Measurements from ENCODE around the gene EDIL3. TPM values are rescaled to one million over a fixed set of nuclear protein-coding genes. Genes with fewer than 3 reads are reported as not detected.
"Not testable (repeated sequence)": the region's sequence is repeated elsewhere in the genome, so short reads cannot be mapped to it uniquely, and the experiment has no call there.

EDIL3 gene
- total RNA-seq, 1 donor from 2014 or later = 86.1 TPM

GRCh38 chr5:84197538-84197937 lies 187.1 kb downstream of the EDIL3 start:
- DNase-seq (ENCODE audit: low read depth) = no peak

- DNase-seq (ENCODE audit: low read depth) = peak; percentile 59
These were observed 193.4 kb downstream of the EDIL3 start for GRCh38 chr5:84191281-84191680.

- DNase-seq (ENCODE audit: low read depth) = no peak
These were observed 199.8 kb downstream of the EDIL3 start for GRCh38 chr5:84184857-84185256.

GRCh38 chr5:84181093-84181492 lies 203.6 kb downstream of the EDIL3 start:
- peak; percentile 89 for DNase-seq (ENCODE audit: low read depth)

GRCh38 chr5:84168841-84169240 lies 215.8 kb downstream of the EDIL3 start:
- no peak for DNase-seq (ENCODE audit: low read depth)

GRCh38 chr5:84163671-84164070 lies 221.0 kb downstream of the EDIL3 start:
- DNase-seq (ENCODE audit: low read depth) = no peak

GRCh38 chr5:84162695-84163094 lies 222.0 kb downstream of the EDIL3 start:
- DNase-seq (ENCODE audit: low read depth) = no peak

GRCh38 chr5:84160650-84161049 lies 224.0 kb downstream of the EDIL3 start:
- DNase-seq (ENCODE audit: low read depth) = not testable (repeated sequence)

GRCh38 chr5:84149094-84149493 lies 235.6 kb downstream of the EDIL3 start:
- DNase-seq (ENCODE audit: low read depth) = no peak

GRCh38 chr5:84148651-84149050 lies 236.0 kb downstream of the EDIL3 start:
- DNase-seq (ENCODE audit: low read depth) = no peak

- DNase-seq (ENCODE audit: low read depth) = no peak
These were observed 247.1 kb downstream of the EDIL3 start for GRCh38 chr5:84137541-84137940.

GRCh38 chr5:84131372-84131771 lies 253.3 kb downstream of the EDIL3 start:
- DNase-seq (ENCODE audit: low read depth) = no peak

GRCh38 chr5:84130006-84130580 lies 254.6 kb downstream of the EDIL3 start:
- no peak for DNase-seq (ENCODE audit: low read depth)

GRCh38 chr5:84125216-84125615 lies 259.5 kb downstream of the EDIL3 start:
- DNase-seq (ENCODE audit: low read depth) = no peak

GRCh38 chr5:84119252-84119651 lies 265.4 kb downstream of the EDIL3 start:
- DNase-seq (ENCODE audit: low read depth) = no peak

- DNase-seq (ENCODE audit: low read depth) = no peak
These were observed 266.1 kb downstream of the EDIL3 start for GRCh38 chr5:84118551-84118950.

- no peak for DNase-seq (ENCODE audit: low read depth)
These were observed 269.0 kb downstream of the EDIL3 start for GRCh38 chr5:84115727-84116126.

GRCh38 chr5:84113246-84114105 lies 271.2 kb downstream of the EDIL3 start:
- DNase-seq (ENCODE audit: low read depth) = no peak

- no peak for DNase-seq (ENCODE audit: low read depth)
These were observed 291.9 kb downstream of the EDIL3 start for GRCh38 chr5:84092738-84093137.

- no peak for DNase-seq (ENCODE audit: low read depth)
These were observed 293.4 kb downstream of the EDIL3 start for GRCh38 chr5:84091127-84091799.

GRCh38 chr5:84088996-84089395 lies 295.7 kb downstream of the EDIL3 start:
- peak; percentile 66 for DNase-seq (ENCODE audit: low read depth)

- DNase-seq (ENCODE audit: low read depth) = no peak
These were observed 298.2 kb downstream of the EDIL3 start for GRCh38 chr5:84086511-84086910.
